HepG2 (cell line): Measurements from ENCODE around the gene SMAD3. TPM values are rescaled to one million over a fixed set of nuclear protein-coding genes. Genes with fewer than 3 reads are reported as not detected.

Experiments
- ATF4 ChIP-seq, 2 experiments: fragments of 450-650 bp in 1 of 2; sonication (generic) in 1 of 2; formaldehyde crosslinking; IDR thresholded peaks; 2 replicates each; pipeline versions ENCODE4 v1.5.0 to v1.8.0; 2020 to 2022; ENCODE audit warnings: mild to moderate bottlenecking in 1 of 2, missing genetic modification reagents in 1 of 2
- DNMT3B ChIP-seq: conservative IDR thresholded peaks from 2 replicates; pipeline ENCODE4 v1.6.1; 2016; ENCODE audit warnings: missing biosample characterization, control low read depth
- FOXJ3 ChIP-seq: sonication (generic); formaldehyde crosslinking; IDR thresholded peaks from 2 replicates; pipeline ENCODE4 v1.4.0; 2020; ENCODE audit warnings: missing genetic modification reagents, mild to moderate bottlenecking, borderline replicate concordance
- HNRNPK ChIP-seq: fragments of 200-400 bp; formaldehyde crosslinking; IDR thresholded peaks from 2 replicates; pipeline ENCODE4 v1.6.1; 2018; ENCODE audit warnings: low read length, low read depth, moderate library complexity, mild to moderate bottlenecking; ENCODE audit not compliant: poor library complexity, severe bottlenecking
- KLF9 ChIP-seq: IDR thresholded peaks from 2 replicates; pipeline ENCODE4 v1.6.1; 2016; ENCODE audit warnings: low read depth
- LRRFIP1 ChIP-seq: sonication (generic); formaldehyde crosslinking; conservative IDR thresholded peaks from 2 replicates; pipeline ENCODE4 v1.4.0; 2020; ENCODE audit warnings: missing genetic modification reagents
- MXD3 ChIP-seq: IDR thresholded peaks from 2 replicates; pipeline ENCODE4 v1.6.1; 2016; ENCODE audit warnings: mild to moderate bottlenecking, missing biosample characterization, missing genetic modification reagents
- NFYC ChIP-seq: IDR thresholded peaks from 2 replicates; pipeline ENCODE4 v1.6.1; 2016; ENCODE audit warnings: missing genetic modification reagents, missing compliant biosample characterization
- RNF2 ChIP-seq: fragments of 450-650 bp; conservative IDR thresholded peaks from 2 replicates; pipeline ENCODE4 v1.6.1; 2016; ENCODE audit warnings: low read depth
- STAT5B ChIP-seq: sonication (generic); formaldehyde crosslinking; IDR thresholded peaks from 2 replicates; pipeline ENCODE4 v1.4.0; 2020; ENCODE audit warnings: missing genetic modification reagents
- TAF15 ChIP-seq: fragments of 200-400 bp; formaldehyde crosslinking; IDR thresholded peaks from one replicate; pipeline ENCODE4 v1.6.1; 2018; ENCODE audit warnings: mild to moderate bottlenecking, low read depth, low read length; ENCODE audit not compliant: poor library complexity, severe bottlenecking
- ZBTB2 ChIP-seq: sonication (generic); formaldehyde crosslinking; IDR thresholded peaks from 2 replicates; pipeline ENCODE4 v1.8.0; 2022; ENCODE audit warnings: low read depth, missing genetic modification reagents
- ZBTB33 ChIP-seq: sonication (generic); formaldehyde crosslinking; IDR thresholded peaks from 2 replicates; pipeline ENCODE4 v1.4.0; 2020; ENCODE audit warnings: missing genetic modification reagents
- ZNF574 ChIP-seq: sonication (generic); formaldehyde crosslinking; IDR thresholded peaks from 2 replicates; pipeline ENCODE4 v1.4.0; 2020; ENCODE audit warnings: missing genetic modification reagents
- ZNF644 ChIP-seq: IDR thresholded peaks from 2 replicates; pipeline ENCODE4 v1.6.1; 2016; ENCODE audit warnings: low read depth
- ZNF713 ChIP-seq: sonication (generic); formaldehyde crosslinking; IDR thresholded peaks from 2 replicates; pipeline ENCODE4 v1.4.0; 2020; ENCODE audit warnings: mild to moderate bottlenecking, missing genetic modification reagents
- ZSCAN20 ChIP-seq: sonication (generic); formaldehyde crosslinking; IDR thresholded peaks from 2 replicates; pipeline ENCODE4 v1.4.0; 2020; ENCODE audit warnings: missing genetic modification reagents, mild to moderate bottlenecking, borderline replicate concordance
- polyA plus RNA-seq, 8 experiments: library from polyadenylated mRNA; depleted of rRNA in 3 of 8; stranded (reverse) in 7 of 8; unstranded in 1 of 8; fragments of >200 nt; fragmentation: Illumina TruSeq in 4 of 8; extraction: Trizol in 4 of 8; gene quantifications; 2 replicates each; pipeline versions ENCODE4 v1.2.1 to v1.2.3, GENCODE V29; 2011 to 2016; ENCODE audit warnings: low read depth in 4 of 8, missing spikeins in 1 of 8, mixed read lengths in 1 of 8; ENCODE audit not compliant: insufficient read depth in 1 of 8
- total RNA-seq, 5 experiments: library from RNA; depleted of rRNA; stranded (reverse); fragments of >200 nt; fragmentation: Illumina TruSeq; extraction: Trizol; gene quantifications; 2 replicates each; pipeline ENCODE4 v1.2.3, GENCODE V29; 2016; ENCODE audit warnings: low read depth in 1 of 5

SMAD3 gene
- total and polyA plus RNA-seq, 2 of the 13 experiments (the other 11 are each of a cell fraction or from before 2014, with no cell fraction given) = 8.6 to 56.3 TPM

- TF ChIP-seq RNF2 = peak; percentile 47; the same call in 1 of the 2 replicates
- no peak for TF ChIP-seq ZBTB2 (CRISPR knock-in tag)
- 0 out of 4 replicates have a peak, but pooled peaks of 1 of the 2 experiments have one; percentile 38 for TF ChIP-seq ATF4 (CRISPR knock-in tag; IDR thresholded peaks at IDR 0.05)
- TF ChIP-seq ZNF644 (CRISPR knock-in tag) = peak; percentile 78; the same call in 1 of the 2 replicates
- no peak for TF ChIP-seq TAF15
- TF ChIP-seq KLF9 = no peak
- no peak for TF ChIP-seq ZNF713
- no peak for TF ChIP-seq HNRNPK
- no peak for TF ChIP-seq STAT5B (CRISPR knock-in tag)
- peak; percentile 52; the same call in 1 of the 2 replicates for TF ChIP-seq ZNF574 (CRISPR knock-in tag)
- TF ChIP-seq DNMT3B (CRISPR knock-in tag) = peak; percentile 69
- peak; percentile 35; the same call in 1 of the 2 replicates for TF ChIP-seq ZBTB33 (CRISPR knock-in tag)
- TF ChIP-seq LRRFIP1 (CRISPR knock-in tag) = no peak
- TF ChIP-seq FOXJ3 (CRISPR knock-in tag) = peak; percentile 94
- TF ChIP-seq ZSCAN20 (CRISPR knock-in tag) = no peak
- no peak for TF ChIP-seq MXD3
- no peak for TF ChIP-seq NFYC (CRISPR knock-in tag)
Measured at GRCh38 chr15:67048281-67049279, 16.8 kb upstream of the SMAD3 start (continued).
